ENCODE data around the gene EPB41L5. TPM values are rescaled to one million over a fixed set of nuclear protein-coding genes. Genes with fewer than 3 reads are reported as not detected.

The EPB41L5 gene
- total and polyA plus RNA-seq, 10 of the 15 experiments (the other 5 are each of a cell fraction or from before 2014, with no cell fraction given) = 2.1 to 20.4 (median 8.2) TPM

- 82% methylated on average over 9 of the region's 9 CpGs for WGBS (ENCODE audit: insufficient coverage, insufficient replicate concordance, low lambda C conversion rate, missing lambda C conversion rate)
- no peak for FAIRE-seq
- no peak for DNase-seq (ENCODE audit: low read depth, low spot score)
- RAD21 ChIA-PET (ENCODE audit: unreplicated experiment) = interaction anchor here (0.6 to 1.9 kb wide), 2 partner anchors 87 to 533 kb away, joined by 3 to 7 read pairs; no protein-coding TSS in a partner anchor
- in situ Hi-C loops (cut with MboI) = no loop called here
- Histone ChIP-seq H3K4me2 (ENCODE audit: control insufficient read depth, insufficient read depth) (no peak overlapping the region), H3K36me3 (ENCODE audit: control insufficient read depth in 2 of 2, insufficient read depth in 2 of 2, low read length in 1 of 2) (no peaks in the 10 kb centered on the region), H3K9ac (ENCODE audit: control insufficient read depth, insufficient read depth, low read length) (no peak overlapping the region), H3K4me3 (no peak overlapping the region), H3K9me3 (replicated peaks; ENCODE audit: control insufficient read depth, insufficient read depth, low read length) (no peaks in the 10 kb centered on the region), H3K27me3 (replicated peaks in 1 of 2; ENCODE audit: control insufficient read depth in 2 of 2, insufficient read depth in 2 of 2, low read length in 1 of 2) (no peaks in the 10 kb centered on the region), H3K79me2 (ENCODE audit: control insufficient read depth, insufficient read depth, low read length) (peaks cover 40% of the 10 kb centered on the region), H4K20me1 (ENCODE audit: control insufficient read depth, insufficient read depth) (no peaks in the 10 kb centered on the region), H2AFZ (ENCODE audit: control insufficient read depth, low read depth, low read length) (no peak overlapping the region), H3K27ac (ENCODE audit: control insufficient read depth, insufficient read depth) (no peak overlapping the region), H3K4me1 (ENCODE audit: control insufficient read depth, insufficient read depth, low read length) (peaks cover 24% of the 10 kb centered on the region)
- CTCF ChIA-PET = interaction anchor here (0.9 to 3.2 kb wide), 3 partner anchors 26 to 84 kb away, joined by 3 to 48 read pairs (median 5); partner anchors contain the start of gene RALB
- intact Hi-C loops (cut with micrococcal nuclease; ENCODE audit: unreplicated experiment) = no loop called here
- TF ChIP-seq USF2 (IDR thresholded peaks at IDR 0.05; ENCODE audit: borderline replicate concordance, low read depth, low read length) (no peak), CHD2 (IDR thresholded peaks at IDR 0.05; ENCODE audit: borderline replicate concordance, low read depth, low read length) (no peak), NFYA (IDR thresholded peaks at IDR 0.05; ENCODE audit: borderline replicate concordance, low read depth, low read length) (no peak), BCL3 (IDR thresholded peaks at IDR 0.05; ENCODE audit: borderline replicate concordance, insufficient read depth, low read depth, low read length, poor library complexity, severe bottlenecking) (no peak), TAF1 (IDR thresholded peaks at IDR 0.05; ENCODE audit: borderline replicate concordance, low read depth, low read length) (no peak), NR2C2 (IDR thresholded peaks at IDR 0.05; ENCODE audit: borderline replicate concordance, control insufficient read depth, insufficient read length, low read depth) (no peak), SP1 (IDR thresholded peaks at IDR 0.05; ENCODE audit: low read depth, low read length) (no peak), CTCF (IDR thresholded peaks at IDR 0.05 in 2 of 3, conservative IDR thresholded peaks at IDR 0.05 in 1 of 3; ENCODE audit: control insufficient read depth in 2 of 3, extremely low read depth in 1 of 3, insufficient read depth in 1 of 3, low read depth in 3 of 3, low read length in 3 of 3) (no peak), NR2C1 (IDR thresholded peaks at IDR 0.05) (no peak), NFXL1 (IDR thresholded peaks at IDR 0.05; ENCODE audit: borderline replicate concordance) (no peak), POLR2A (IDR thresholded peaks at IDR 0.05; ENCODE audit: low read depth, low read length) (no peak), CBFB (IDR thresholded peaks at IDR 0.05; ENCODE audit: low read depth) (no peak), ZNF207 (IDR thresholded peaks at IDR 0.05; ENCODE audit: borderline replicate concordance) (no peak), TCF3 (IDR thresholded peaks at IDR 0.05; ENCODE audit: borderline replicate concordance, insufficient read depth, low read depth, low read length) (no peak), NFYB (IDR thresholded peaks at IDR 0.05; ENCODE audit: insufficient read depth, low read depth, low read length) (no peak), EGR1 (IDR thresholded peaks at IDR 0.05; ENCODE audit: borderline replicate concordance in 1 of 2, low read depth in 2 of 2, low read length in 2 of 2) (no peak), WRNIP1 (IDR thresholded peaks at IDR 0.05; ENCODE audit: borderline replicate concordance, low read depth, low read length) (no peak), ESRRA (IDR thresholded peaks at IDR 0.05; ENCODE audit: low read length) (no peak)
- SMC1A ChIA-PET (ENCODE audit: uncharacterized antibody, unreplicated experiment) = interaction anchor here (1.0 to 2.2 kb wide), 2 partner anchors 50 to 87 kb away, joined by 5 to 12 read pairs; no protein-coding TSS in a partner anchor
- no TSS peak for BruUV-seq (replicated peaks)
- ATAC-seq = no peak
- POLR2A ChIA-PET = no interaction called here
Measured at GRCh38 chr2:120226316-120226715, 213.4 kb downstream of the EPB41L5 start.

Data from GM12878 (cell line).